HEK293 (cell line): Measurements from ENCODE around the gene GPR153.

Experiments
- BCL11B ChIP-seq: fragments of 450-650 bp; formaldehyde crosslinking; IDR thresholded peaks from 2 replicates; pipeline ENCODE4 v1.5.1; 2016; ENCODE audit warnings: low read depth, missing biosample characterization, missing genetic modification characterization
- EGR2 ChIP-seq: fragments of 450-650 bp; formaldehyde crosslinking; IDR thresholded peaks from 2 replicates; pipeline ENCODE4 v1.5.1; 2016; ENCODE audit warnings: low read depth, missing biosample characterization, missing genetic modification characterization
- GLI2 ChIP-seq: fragments of 450-650 bp; formaldehyde crosslinking; IDR thresholded peaks from 2 replicates; pipeline ENCODE4; 2017; ENCODE audit warnings: missing biosample characterization, missing genetic modification characterization, low read depth, borderline replicate concordance
- HOXA7 ChIP-seq: sonication (generic); formaldehyde crosslinking; IDR thresholded peaks from 2 replicates; pipeline ENCODE4 v1.8.1; 2022; ENCODE audit warnings: missing genetic modification reagents, borderline replicate concordance
- KLF9 ChIP-seq: fragments of 450-650 bp; formaldehyde crosslinking; IDR thresholded peaks from 2 replicates; pipeline ENCODE4 v1.5.1; 2016; ENCODE audit warnings: missing biosample characterization, missing genetic modification characterization, low read depth
- MEIS1 ChIP-seq: sonication (generic); formaldehyde crosslinking; IDR thresholded peaks from 2 replicates; pipeline ENCODE4 v1.8.1; 2022; ENCODE audit warnings: missing genetic modification reagents, mild to moderate bottlenecking, borderline replicate concordance
- ZEB2 ChIP-seq: fragments of 450-650 bp; formaldehyde crosslinking; IDR thresholded peaks from 2 replicates; pipeline ENCODE4 v1.5.1; 2016; ENCODE audit warnings: missing biosample characterization, missing genetic modification characterization
- ZFHX2 ChIP-seq: fragments of 450-650 bp; formaldehyde crosslinking; conservative IDR thresholded peaks from 2 replicates; pipeline ENCODE4 v1.5.1; 2016; ENCODE audit warnings: missing biosample characterization, missing genetic modification characterization
- ZNF146 ChIP-seq: fragments of 450-650 bp; formaldehyde crosslinking; IDR thresholded peaks from 2 replicates; pipeline ENCODE4 v1.5.1; 2016; ENCODE audit warnings: missing biosample characterization, missing genetic modification characterization
- ZNF157 ChIP-seq: fragments of 450-650 bp; formaldehyde crosslinking; IDR thresholded peaks from 2 replicates; pipeline ENCODE4 v1.5.1; 2016; ENCODE audit warnings: missing biosample characterization, missing genetic modification characterization
- ZNF169 ChIP-seq: fragments of 450-650 bp; formaldehyde crosslinking; IDR thresholded peaks from 2 replicates; pipeline ENCODE4 v1.5.1; 2016; ENCODE audit warnings: missing biosample characterization, missing genetic modification characterization
- ZNF19 ChIP-seq: fragments of 450-650 bp; formaldehyde crosslinking; IDR thresholded peaks from 2 replicates; pipeline ENCODE4; 2016; ENCODE audit warnings: missing biosample characterization, missing genetic modification characterization, low read depth
- ZNF221 ChIP-seq: fragments of 450-650 bp; formaldehyde crosslinking; IDR thresholded peaks from 2 replicates; pipeline ENCODE4 v1.5.1; 2017; ENCODE audit warnings: missing biosample characterization, missing genetic modification characterization, borderline replicate concordance
- ZNF239 ChIP-seq: fragments of 450-650 bp; formaldehyde crosslinking; IDR thresholded peaks from 2 replicates; pipeline ENCODE4 v1.5.1; 2016; ENCODE audit warnings: missing biosample characterization, missing genetic modification characterization
- ZNF248 ChIP-seq: fragments of 450-650 bp; formaldehyde crosslinking; IDR thresholded peaks from 2 replicates; pipeline ENCODE4 v1.5.1; 2017; ENCODE audit warnings: missing biosample characterization, missing genetic modification characterization
- ZNF292 ChIP-seq: fragments of 450-650 bp; formaldehyde crosslinking; IDR thresholded peaks from 2 replicates; pipeline ENCODE4 v1.5.1; 2016; ENCODE audit warnings: low read depth, missing biosample characterization, missing genetic modification characterization, borderline replicate concordance
- ZNF302 ChIP-seq: fragments of 450-650 bp; formaldehyde crosslinking; IDR thresholded peaks from 2 replicates; pipeline ENCODE4 v1.5.1; 2016; ENCODE audit warnings: missing biosample characterization, missing genetic modification characterization, low read depth
- ZNF37A ChIP-seq: fragments of 450-650 bp; IDR thresholded peaks from 2 replicates; pipeline ENCODE4 v1.5.1; 2018; ENCODE audit warnings: missing biosample characterization, missing genetic modification characterization
- ZNF416 ChIP-seq: fragments of 450-650 bp; formaldehyde crosslinking; IDR thresholded peaks from 2 replicates; pipeline ENCODE4 v1.5.1; 2016; ENCODE audit warnings: missing biosample characterization, missing genetic modification characterization
- ZNF501 ChIP-seq: fragments of 450-650 bp; formaldehyde crosslinking; IDR thresholded peaks from 2 replicates; pipeline ENCODE4 v1.5.1; 2016; ENCODE audit warnings: missing biosample characterization, missing genetic modification characterization
- ZNF514 ChIP-seq: fragments of 450-650 bp; formaldehyde crosslinking; IDR thresholded peaks from 2 replicates; pipeline ENCODE4 v1.5.1; 2016; ENCODE audit warnings: missing biosample characterization, missing genetic modification characterization
- ZNF529 ChIP-seq: fragments of 450-650 bp; formaldehyde crosslinking; IDR thresholded peaks from 2 replicates; pipeline ENCODE4 v1.5.1; 2017; ENCODE audit warnings: missing genetic modification characterization, missing biosample characterization; ENCODE audit not compliant: insufficient replicate concordance
- ZNF549 ChIP-seq: fragments of 450-650 bp; IDR thresholded peaks from 2 replicates; pipeline ENCODE4 v1.5.1; 2018; ENCODE audit warnings: missing biosample characterization, missing genetic modification characterization, mild to moderate bottlenecking, inconsistent platforms, moderate library complexity
- ZNF585B ChIP-seq: fragments of 450-650 bp; formaldehyde crosslinking; IDR thresholded peaks from 2 replicates; pipeline ENCODE4 v1.5.1; 2016; ENCODE audit warnings: missing biosample characterization, missing genetic modification characterization
- ZNF624 ChIP-seq: fragments of 450-650 bp; formaldehyde crosslinking; IDR thresholded peaks from 2 replicates; pipeline ENCODE4 v1.5.1; 2017; ENCODE audit warnings: missing biosample characterization, missing genetic modification characterization
- ZNF692 ChIP-seq: fragments of 450-650 bp; formaldehyde crosslinking; IDR thresholded peaks from 2 replicates; pipeline ENCODE4 v1.5.1; 2016; ENCODE audit warnings: missing biosample characterization, missing genetic modification characterization
- TF ChIP-seq, protein P1 (sequence below): fragments of 450-650 bp; formaldehyde crosslinking; optimal IDR thresholded peaks from 2 replicates; pipeline ENCODE3; 2016; ENCODE audit warnings: missing biosample characterization, mild to moderate bottlenecking, missing genetic modification characterization
- TF ChIP-seq, protein P2 (sequence below): fragments of 450-650 bp; formaldehyde crosslinking; IDR thresholded peaks from 2 replicates; pipeline ENCODE4 v1.5.1; 2016; ENCODE audit warnings: missing biosample characterization, missing genetic modification characterization
- TF ChIP-seq, protein P3 (sequence below): fragments of 450-650 bp; formaldehyde crosslinking; IDR thresholded peaks from 2 replicates; pipeline ENCODE4 v1.5.1; 2016; ENCODE audit warnings: missing biosample characterization, missing genetic modification characterization
- TF ChIP-seq, protein P4 (sequence below): fragments of 450-650 bp; formaldehyde crosslinking; IDR thresholded peaks from 2 replicates; pipeline ENCODE4 v1.5.1; 2016; ENCODE audit warnings: missing biosample characterization, missing genetic modification characterization

The GPR153 gene

GRCh38 chr1:6235296-6235677 lies 25.6 kb downstream of the GPR153 start (continued):
- TF ChIP-seq ZNF19 (tag by site-specific recombination) = no peak
- peak; percentile 78 for TF ChIP-seq ZFHX2 (tag by site-specific recombination)
- TF ChIP-seq ZNF37A (tag by site-specific recombination) = no peak
- TF ChIP-seq, protein P1, sequence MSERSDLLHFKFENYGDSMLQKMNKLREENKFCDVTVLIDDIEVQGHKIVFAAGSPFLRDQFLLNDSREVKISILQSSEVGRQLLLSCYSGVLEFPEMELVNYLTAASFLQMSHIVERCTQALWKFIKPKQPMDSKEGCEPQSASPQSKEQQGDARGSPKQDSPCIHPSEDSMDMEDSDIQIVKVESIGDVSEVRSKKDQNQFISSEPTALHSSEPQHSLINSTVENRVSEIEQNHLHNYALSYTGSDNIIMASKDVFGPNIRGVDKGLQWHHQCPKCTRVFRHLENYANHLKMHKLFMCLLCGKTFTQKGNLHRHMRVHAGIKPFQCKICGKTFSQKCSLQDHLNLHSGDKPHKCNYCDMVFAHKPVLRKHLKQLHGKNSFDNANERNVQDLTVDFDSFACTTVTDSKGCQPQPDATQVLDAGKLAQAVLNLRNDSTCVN = peak; percentile 52
- TF ChIP-seq GLI2 (tag by site-specific recombination) = no peak
- no peak for TF ChIP-seq ZNF248 (tag by site-specific recombination)
- TF ChIP-seq, protein P2, sequence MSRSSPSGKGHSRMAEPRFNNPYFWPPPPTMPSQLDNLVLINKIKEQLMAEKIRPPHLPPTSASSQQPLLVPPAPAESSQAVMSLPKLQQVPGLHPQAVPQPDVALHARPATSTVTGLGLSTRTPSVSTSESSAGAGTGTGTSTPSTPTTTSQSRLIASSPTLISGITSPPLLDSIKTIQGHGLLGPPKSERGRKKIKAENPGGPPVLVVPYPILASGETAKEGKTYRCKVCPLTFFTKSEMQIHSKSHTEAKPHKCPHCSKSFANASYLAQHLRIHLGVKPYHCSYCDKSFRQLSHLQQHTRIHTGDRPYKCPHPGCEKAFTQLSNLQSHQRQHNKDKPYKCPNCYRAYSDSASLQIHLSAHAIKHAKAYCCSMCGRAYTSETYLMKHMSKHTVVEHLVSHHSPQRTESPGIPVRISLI (tag by site-specific recombination) = no peak
- TF ChIP-seq BCL11B (tag by site-specific recombination) = no peak
- TF ChIP-seq ZNF549 = no peak
- TF ChIP-seq, protein P3, sequence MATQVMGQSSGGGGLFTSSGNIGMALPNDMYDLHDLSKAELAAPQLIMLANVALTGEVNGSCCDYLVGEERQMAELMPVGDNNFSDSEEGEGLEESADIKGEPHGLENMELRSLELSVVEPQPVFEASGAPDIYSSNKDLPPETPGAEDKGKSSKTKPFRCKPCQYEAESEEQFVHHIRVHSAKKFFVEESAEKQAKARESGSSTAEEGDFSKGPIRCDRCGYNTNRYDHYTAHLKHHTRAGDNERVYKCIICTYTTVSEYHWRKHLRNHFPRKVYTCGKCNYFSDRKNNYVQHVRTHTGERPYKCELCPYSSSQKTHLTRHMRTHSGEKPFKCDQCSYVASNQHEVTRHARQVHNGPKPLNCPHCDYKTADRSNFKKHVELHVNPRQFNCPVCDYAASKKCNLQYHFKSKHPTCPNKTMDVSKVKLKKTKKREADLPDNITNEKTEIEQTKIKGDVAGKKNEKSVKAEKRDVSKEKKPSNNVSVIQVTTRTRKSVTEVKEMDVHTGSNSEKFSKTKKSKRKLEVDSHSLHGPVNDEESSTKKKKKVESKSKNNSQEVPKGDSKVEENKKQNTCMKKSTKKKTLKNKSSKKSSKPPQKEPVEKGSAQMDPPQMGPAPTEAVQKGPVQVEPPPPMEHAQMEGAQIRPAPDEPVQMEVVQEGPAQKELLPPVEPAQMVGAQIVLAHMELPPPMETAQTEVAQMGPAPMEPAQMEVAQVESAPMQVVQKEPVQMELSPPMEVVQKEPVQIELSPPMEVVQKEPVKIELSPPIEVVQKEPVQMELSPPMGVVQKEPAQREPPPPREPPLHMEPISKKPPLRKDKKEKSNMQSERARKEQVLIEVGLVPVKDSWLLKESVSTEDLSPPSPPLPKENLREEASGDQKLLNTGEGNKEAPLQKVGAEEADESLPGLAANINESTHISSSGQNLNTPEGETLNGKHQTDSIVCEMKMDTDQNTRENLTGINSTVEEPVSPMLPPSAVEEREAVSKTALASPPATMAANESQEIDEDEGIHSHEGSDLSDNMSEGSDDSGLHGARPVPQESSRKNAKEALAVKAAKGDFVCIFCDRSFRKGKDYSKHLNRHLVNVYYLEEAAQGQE (tag by site-specific recombination) = no peak
- TF ChIP-seq ZNF692 (tag by site-specific recombination) = no peak
- TF ChIP-seq, protein P4, sequence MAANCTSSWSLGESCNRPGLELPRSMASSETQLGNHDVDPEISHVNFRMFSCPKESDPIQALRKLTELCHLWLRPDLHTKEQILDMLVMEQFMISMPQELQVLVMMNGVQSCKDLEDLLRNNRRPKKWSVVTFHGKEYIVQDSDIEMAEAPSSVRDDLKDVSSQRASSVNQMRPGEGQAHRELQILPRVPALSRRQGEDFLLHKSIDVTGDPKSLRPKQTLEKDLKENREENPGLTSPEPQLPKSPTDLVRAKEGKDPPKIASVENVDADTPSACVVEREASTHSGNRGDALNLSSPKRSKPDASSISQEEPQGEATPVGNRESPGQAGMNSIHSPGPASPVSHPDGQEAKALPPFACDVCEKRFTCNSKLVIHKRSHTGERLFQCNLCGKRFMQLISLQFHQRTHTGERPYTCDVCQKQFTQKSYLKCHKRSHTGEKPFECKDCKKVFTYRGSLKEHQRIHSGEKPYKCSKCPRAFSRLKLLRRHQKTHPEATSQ (tag by site-specific recombination) = no peak
- no peak for TF ChIP-seq ZNF624 (tag by site-specific recombination)
- no peak for TF ChIP-seq ZNF585B (tag by site-specific recombination)
- no peak for TF ChIP-seq ZNF501 (tag by site-specific recombination)
- TF ChIP-seq ZNF221 = no peak
- no peak for TF ChIP-seq ZNF157 (tag by site-specific recombination)
- no peak for TF ChIP-seq ZNF292 (tag by site-specific recombination)
- TF ChIP-seq ZNF529 (tag by site-specific recombination) = no peak
- TF ChIP-seq MEIS1 (CRISPR knock-in tag) = no peak
- no peak for TF ChIP-seq ZNF146 (tag by site-specific recombination)
- TF ChIP-seq ZNF514 (tag by site-specific recombination) = no peak
- no peak for TF ChIP-seq ZNF169 (tag by site-specific recombination)
- peak; percentile 68; the same call in 1 of the 2 replicates for TF ChIP-seq EGR2 (tag by site-specific recombination)
- TF ChIP-seq HOXA7 (CRISPR knock-in tag) = no peak
- no peak for TF ChIP-seq ZNF302 (tag by site-specific recombination)
- TF ChIP-seq ZEB2 (tag by site-specific recombination) = no peak
- no peak for TF ChIP-seq ZNF239
- TF ChIP-seq KLF9 (tag by site-specific recombination) = peak; percentile 44; the same call in 1 of the 2 replicates
- TF ChIP-seq ZNF416 (tag by site-specific recombination) = no peak
- TF ChIP-seq, all 188 proteins: peak for 7
